GM19238 (cell line): ENCODE data around the gene CSNK1G2.
"Not testable (repeated sequence)": the region's sequence is repeated elsewhere in the genome, so short reads cannot be mapped to it uniquely, and the experiment has no call there.

Source experiments
- DNase-seq: peaks from one replicate; pipeline ENCODE4 v3.0.0; 2011; ENCODE audit warnings: low spot score; ENCODE audit not compliant: insufficient read length

The CSNK1G2 gene

DNA sequence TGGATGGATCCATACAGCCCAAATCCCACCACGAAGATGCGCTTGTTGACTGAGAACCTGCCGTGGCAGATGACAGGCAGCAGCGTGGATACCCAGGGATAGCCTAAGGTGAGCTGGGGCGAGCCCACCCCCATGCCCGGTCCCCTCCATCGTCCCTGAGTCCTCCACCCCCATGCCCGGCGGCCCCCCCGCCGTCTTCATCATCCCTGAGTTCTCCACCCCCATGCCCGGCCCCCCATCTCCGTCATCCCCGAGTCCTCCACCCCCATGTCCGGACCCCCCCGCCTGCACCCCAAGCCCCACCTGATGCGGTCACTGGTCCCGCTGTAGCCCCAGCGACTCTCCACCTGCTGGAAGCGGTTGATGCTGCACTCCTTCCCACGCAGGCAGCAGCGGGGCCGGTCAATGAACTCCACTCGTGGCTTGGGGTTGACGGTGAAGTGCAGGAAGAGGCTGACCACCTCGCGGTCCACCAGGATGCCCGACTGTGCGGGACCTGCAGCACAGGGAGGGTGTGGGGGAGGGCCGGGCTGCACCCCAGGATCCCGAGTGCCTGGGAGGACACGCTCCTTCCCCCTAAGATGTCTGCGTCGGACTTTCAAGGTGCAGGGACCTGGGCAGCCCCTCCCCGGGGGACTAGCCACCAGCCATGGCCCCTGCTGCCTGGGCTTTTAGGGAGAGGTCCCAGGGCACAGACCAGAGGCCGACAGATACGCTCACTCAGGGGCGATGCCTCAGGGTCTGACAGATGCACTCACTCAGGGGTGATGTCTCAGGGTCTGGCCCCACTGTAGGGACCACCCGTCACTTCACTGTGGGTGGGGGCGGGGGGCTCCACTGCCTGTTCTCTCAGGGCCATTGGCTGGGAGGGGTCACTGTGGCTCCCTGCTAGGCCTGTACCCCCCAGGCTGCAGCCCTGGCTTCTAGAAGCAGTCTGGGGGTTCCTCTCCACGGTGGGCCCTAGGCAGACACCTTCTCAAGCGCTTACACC is 46.5 kb downstream of the CSNK1G2 start:
- DNase-seq = no peak

GRCh38 chr19:1988464-1988863 is 47.5 kb downstream of the CSNK1G2 start:
- not testable (repeated sequence) for DNase-seq

GRCh38 chr19:1989513-1990229 is 48.7 kb downstream of the CSNK1G2 start:
- no peak for DNase-seq

GRCh38 chr19:1990230-1991017 is 49.5 kb downstream of the CSNK1G2 start:
- no peak for DNase-seq

GRCh38 chr19:1991018-1991913 is 50.3 kb downstream of the CSNK1G2 start:
- DNase-seq = no peak

GRCh38 chr19:1992759-1993260 is 51.8 kb downstream of the CSNK1G2 start:
- no peak for DNase-seq

- DNase-seq = no peak
Observed at GRCh38 chr19:1997353-1998233, 56.6 kb downstream of the CSNK1G2 start.

GRCh38 chr19:1998712-1999708 is 58.0 kb downstream of the CSNK1G2 start:
- no peak for DNase-seq

DNA sequence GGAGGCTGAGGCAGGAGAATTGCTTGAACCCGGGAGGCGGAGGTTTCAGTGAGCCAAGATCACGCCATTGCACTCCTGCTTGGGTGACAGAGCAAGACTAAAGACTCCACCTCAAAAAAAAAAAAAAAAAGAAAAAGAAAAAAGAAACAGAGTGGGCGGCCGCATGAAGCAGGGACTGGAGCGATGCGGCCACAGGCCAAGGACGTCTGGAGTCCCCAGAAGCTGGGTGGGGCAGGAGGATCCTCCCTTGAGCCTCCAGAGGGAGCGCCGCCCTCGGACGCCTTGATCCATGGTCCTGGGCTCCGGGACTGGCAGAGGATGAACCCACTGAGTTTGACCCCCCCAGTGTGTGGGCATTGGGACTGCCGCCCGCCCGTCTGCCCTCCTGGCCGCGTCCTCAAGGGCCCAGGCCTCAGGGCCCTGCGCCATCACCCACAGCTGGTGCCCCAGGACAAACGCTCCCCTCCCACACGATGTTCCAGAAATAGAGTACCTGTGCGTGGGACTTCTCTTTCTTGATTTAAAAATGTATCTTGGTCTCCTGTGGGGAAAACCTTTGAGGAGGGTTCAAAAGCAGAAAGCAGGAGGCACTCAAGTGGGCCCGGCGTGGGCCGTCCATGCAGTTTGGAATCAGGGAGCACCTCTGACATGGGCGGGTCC is 59.0 kb downstream of the CSNK1G2 start:
- DNase-seq = no peak

DNA sequence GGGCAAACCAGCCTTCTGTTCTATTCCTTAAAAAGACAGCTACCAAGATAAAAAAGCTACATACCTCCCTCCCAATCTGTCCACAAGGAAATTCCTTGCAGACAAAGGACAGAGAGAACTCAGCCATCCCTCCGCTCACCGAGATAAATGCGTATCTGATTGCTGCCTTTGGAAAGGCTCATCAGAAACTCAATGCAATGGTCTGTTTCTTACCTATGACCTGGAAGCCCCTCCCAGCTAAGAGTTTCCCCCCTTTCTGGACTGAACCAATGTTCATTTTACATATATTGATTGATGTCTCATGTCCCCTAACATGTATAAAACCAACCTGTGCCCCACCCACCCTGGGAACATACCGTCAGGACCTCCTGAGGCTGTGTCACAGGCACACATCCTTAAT is 62.9 kb downstream of the CSNK1G2 start:
- DNase-seq = no peak

- no peak for DNase-seq
Observed at GRCh38 chr19:2010135-2010668, 69.2 kb downstream of the CSNK1G2 start.

DNA sequence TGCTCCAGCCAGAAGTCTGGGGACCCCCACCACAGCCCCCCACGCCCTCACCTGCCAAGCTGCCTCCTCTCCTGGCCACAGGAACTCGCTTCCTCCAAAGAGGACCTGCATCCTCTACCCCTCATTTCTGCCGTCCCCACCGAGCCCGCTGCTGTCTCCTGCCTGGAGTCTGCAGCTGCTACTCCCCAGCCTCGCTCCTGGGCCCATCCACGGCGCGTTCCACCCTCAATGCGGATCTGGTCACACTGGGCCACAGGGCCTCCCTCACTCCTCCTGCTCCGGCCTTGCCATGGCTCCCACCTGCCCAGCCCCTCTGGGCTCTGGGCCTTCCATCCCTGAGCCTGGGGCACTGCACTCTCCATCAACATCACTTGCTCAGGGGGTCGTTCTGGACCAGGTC is 70.2 kb downstream of the CSNK1G2 start:
- DNase-seq = no peak

DNA sequence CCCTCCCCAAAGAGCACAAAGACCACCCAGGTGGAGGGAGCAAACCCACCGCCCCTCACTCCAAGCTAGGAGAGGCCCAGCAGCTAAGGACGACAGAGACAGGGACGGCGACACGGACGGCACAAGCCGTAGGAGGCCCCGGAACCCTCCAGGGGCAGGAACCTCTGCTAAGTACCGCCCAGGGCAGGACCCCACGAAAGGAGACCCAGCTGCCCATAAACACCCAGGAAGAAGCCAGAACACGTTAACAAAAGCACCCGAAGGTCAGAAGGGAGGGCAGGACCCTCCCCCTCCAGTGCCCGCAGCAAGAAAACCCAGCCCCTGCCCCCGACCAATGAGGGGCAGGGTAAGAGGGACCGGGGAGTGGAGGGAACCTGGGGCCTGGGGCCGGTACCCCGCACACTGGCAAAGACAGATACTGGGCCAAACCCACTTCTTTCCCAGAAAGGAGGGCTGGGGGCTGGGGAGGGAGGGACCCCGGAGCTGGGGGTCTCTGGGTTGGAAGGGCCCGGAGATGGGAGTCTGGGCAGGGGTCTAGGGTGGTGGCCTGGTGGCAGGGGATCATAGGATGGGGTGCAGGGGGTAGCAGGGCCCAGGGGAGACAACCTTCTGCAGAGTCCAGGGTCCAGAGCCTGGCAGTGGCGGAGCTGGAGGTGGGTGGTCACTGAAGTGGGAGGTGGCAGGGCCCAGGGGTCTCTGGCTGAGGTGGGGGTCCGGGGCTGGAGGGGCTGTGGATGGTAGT is 72.1 kb downstream of the CSNK1G2 start:
- DNase-seq = no peak

DNA sequence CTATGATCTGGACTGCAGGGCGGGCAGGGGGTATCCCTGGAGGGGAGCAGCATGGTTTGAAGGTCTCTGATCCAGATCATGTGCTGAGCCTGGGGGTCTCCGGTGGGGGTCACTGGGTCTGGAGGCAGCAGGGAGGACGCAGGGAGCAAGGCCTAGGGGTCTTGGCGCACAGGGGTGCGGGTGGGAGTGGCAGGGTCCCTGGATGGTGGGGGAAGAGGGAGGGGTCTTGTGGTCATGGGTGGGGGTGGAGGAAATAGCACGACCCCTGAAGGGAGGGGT is 72.7 kb downstream of the CSNK1G2 start:
- DNase-seq = no peak

DNA sequence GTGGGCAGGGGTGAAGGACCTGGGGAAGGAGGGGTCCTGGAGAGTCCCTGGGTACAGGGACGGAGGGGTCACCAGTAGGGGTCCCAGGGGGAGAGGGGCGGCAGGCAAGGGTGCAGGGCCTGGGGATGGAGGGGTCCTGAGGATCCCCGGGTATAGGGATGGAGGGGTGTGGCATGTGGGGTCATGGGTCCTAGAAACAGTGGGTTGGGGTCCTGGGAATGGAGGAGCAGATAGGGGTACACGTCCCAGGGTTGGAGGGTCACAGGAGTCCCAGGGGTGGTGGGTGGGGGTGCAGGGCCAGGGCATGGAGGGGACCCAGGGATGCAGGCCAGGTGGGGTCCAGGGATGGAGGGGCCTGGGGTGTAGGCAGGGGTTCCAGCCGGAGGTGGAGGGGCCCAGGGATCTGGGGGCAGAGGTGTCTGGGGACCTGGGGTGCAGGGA is 73.2 kb downstream of the CSNK1G2 start:
- no peak for DNase-seq

DNA sequence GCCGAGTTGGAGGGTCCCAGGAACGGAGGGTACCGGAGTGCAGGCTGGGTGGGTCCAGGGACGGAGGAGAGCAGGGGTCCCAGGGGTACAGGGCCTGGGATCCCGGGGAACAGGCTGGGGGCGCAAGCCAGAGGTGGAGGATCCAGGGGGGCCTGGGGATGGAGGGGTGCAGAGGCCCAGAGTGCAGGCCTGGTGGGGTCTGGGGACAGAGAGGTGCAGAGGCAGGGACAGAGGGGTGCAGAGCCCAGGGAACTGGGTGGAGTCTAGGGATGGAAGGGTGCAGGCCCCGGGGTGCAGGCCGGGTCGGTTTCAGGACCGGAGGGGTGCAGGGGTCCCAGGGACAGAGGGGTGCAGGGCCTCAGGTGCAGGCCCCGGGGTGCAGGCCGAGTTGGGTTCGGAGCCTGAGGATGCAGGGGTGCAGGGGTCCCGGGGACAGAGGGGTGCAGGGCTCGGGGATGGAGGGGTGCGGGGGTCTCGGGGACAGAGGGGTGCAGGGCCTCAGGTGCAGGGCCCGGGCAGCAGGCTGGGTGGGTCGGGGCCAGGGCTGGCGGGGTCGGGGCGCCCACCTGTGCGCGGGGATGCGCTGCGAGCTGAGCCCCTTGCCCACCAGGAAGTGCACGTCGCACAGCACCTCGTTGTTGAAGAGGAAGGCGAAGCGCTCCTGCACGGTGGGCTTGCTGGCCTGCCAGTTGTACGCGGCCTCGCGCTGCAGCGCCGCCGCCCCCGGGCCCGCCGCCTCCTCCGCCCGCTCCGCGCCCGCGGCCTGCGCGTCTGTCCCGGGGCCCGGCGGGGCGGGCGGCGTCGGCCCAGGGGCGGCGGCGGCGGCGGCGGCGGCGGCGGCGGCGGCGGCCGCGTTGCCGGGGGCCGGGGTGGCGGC is 74.0 kb downstream of the CSNK1G2 start:
- peak; percentile 59 for DNase-seq
